Adrenal gland (tissue), 5 donors: ENCODE measurements around the gene MIS18BP1.

Source experiments
- POLR2A ChIP-seq, 2 donors: fragments of 450-650 bp; IDR thresholded peaks; one replicate each; pipeline ENCODE4 v1.6.1; 2017; ENCODE audit warnings: antibody characterized with exemption in 2 of 2, mild to moderate bottlenecking in 2 of 2, moderate library complexity in 1 of 2
- TF ChIP-seq, protein P1 (sequence below), 6 experiments: fragments of 450-650 bp in 4 of 6; fragments of 200-600 bp in 2 of 6; sonication (generic) in 1 of 6; IDR thresholded peaks; 1 replicate in 5 of 6; 2 replicates in 1 of 6; pipeline versions ENCODE4 v1.5.1 to v1.8.0; 2016 to 2021; ENCODE audit warnings: antibody characterized with exemption in 6 of 6, mild to moderate bottlenecking in 2 of 6, moderate library complexity in 1 of 6
- donor health status: DM: no; HTN: no; CAD: no.

DNA sequence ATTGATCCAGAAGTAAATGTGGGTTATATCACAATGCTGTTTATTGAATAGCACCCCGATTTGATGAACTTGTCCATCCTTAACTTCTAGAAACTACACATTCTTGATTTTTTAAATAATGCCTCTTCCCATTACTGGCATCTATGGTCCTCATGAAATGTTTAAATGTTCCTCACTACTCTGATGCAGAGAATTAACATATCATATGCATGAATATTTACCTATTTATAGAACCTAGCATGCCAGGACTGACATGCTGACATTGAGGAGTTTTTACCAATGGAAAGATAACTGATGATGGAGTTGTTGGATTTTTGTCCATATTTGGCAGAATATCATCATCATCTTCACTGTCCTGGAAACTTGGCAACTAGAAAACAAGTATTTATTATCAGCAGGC is 42.8 kb downstream of the MIS18BP1 start:
- TF ChIP-seq, protein P1, sequence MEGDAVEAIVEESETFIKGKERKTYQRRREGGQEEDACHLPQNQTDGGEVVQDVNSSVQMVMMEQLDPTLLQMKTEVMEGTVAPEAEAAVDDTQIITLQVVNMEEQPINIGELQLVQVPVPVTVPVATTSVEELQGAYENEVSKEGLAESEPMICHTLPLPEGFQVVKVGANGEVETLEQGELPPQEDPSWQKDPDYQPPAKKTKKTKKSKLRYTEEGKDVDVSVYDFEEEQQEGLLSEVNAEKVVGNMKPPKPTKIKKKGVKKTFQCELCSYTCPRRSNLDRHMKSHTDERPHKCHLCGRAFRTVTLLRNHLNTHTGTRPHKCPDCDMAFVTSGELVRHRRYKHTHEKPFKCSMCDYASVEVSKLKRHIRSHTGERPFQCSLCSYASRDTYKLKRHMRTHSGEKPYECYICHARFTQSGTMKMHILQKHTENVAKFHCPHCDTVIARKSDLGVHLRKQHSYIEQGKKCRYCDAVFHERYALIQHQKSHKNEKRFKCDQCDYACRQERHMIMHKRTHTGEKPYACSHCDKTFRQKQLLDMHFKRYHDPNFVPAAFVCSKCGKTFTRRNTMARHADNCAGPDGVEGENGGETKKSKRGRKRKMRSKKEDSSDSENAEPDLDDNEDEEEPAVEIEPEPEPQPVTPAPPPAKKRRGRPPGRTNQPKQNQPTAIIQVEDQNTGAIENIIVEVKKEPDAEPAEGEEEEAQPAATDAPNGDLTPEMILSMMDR (IDR thresholded peaks at IDR 0.05) = no peak
- TF ChIP-seq POLR2A (IDR thresholded peaks at IDR 0.05) = no peak
